ENCODE results near the gene LCE2A.

Gene LCE2A

GRCh38 chr1:152741656-152742055 is 43.5 kb downstream of the LCE2A start:
- no peak for DNase-seq (ENCODE audit: extremely low read depth in 1 of 2, low read depth in 1 of 2)

GRCh38 chr1:152743371-152744145 is 45.4 kb downstream of the LCE2A start:
- no peak for DNase-seq (ENCODE audit: extremely low read depth in 1 of 2, low read depth in 1 of 2)

- no peak for DNase-seq (ENCODE audit: extremely low read depth in 1 of 2, low read depth in 1 of 2)
Observed at GRCh38 chr1:152745289-152745704, 47.2 kb downstream of the LCE2A start.

GRCh38 chr1:152745765-152746444 is 47.8 kb downstream of the LCE2A start:
- no peak for DNase-seq (ENCODE audit: extremely low read depth in 1 of 2, low read depth in 1 of 2)

GRCh38 chr1:152747831-152748230 is 49.7 kb downstream of the LCE2A start:
- DNase-seq (ENCODE audit: extremely low read depth in 1 of 2, low read depth in 1 of 2) = no peak

Measured in stimulated activated CD8-positive, alpha-beta memory T cell treated with anti-CD3 and anti-CD28 coated beads, Interleukin-7, amount 100 ng/mL, for 48 hours (primary cell).